Mammary epithelial cell (primary cell): Measurements from ENCODE around the gene ALPG.

ENCODE experiments used
- EZH2 ChIP-seq: IDR thresholded peaks from 2 replicates; pipeline ENCODE4 v1.6.1; 2012; ENCODE audit warnings: low read length, inconsistent platforms, borderline replicate concordance
- TF ChIP-seq, protein P1 (sequence below), 2 donors: IDR thresholded peaks in 1 of 2; conservative IDR thresholded peaks in 1 of 2; 2 replicates each; pipeline ENCODE4 v1.5.1; 2011 to 2012; ENCODE audit warnings: inconsistent platforms in 2 of 2, low read length in 2 of 2, mild to moderate bottlenecking in 2 of 2, control low read depth in 1 of 2, low read depth in 1 of 2; ENCODE audit not compliant: insufficient read depth in 1 of 2; ENCODE audit errors: extremely low read depth in 1 of 2

GRCh38 chr2:232459419-232460035, 52.9 kb downstream of the ALPG start:
- TF ChIP-seq, protein P1, sequence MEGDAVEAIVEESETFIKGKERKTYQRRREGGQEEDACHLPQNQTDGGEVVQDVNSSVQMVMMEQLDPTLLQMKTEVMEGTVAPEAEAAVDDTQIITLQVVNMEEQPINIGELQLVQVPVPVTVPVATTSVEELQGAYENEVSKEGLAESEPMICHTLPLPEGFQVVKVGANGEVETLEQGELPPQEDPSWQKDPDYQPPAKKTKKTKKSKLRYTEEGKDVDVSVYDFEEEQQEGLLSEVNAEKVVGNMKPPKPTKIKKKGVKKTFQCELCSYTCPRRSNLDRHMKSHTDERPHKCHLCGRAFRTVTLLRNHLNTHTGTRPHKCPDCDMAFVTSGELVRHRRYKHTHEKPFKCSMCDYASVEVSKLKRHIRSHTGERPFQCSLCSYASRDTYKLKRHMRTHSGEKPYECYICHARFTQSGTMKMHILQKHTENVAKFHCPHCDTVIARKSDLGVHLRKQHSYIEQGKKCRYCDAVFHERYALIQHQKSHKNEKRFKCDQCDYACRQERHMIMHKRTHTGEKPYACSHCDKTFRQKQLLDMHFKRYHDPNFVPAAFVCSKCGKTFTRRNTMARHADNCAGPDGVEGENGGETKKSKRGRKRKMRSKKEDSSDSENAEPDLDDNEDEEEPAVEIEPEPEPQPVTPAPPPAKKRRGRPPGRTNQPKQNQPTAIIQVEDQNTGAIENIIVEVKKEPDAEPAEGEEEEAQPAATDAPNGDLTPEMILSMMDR (conservative IDR thresholded peaks at IDR 0.05 in 1 of 2, IDR thresholded peaks at IDR 0.05 in 1 of 2; ENCODE audit: extremely low read depth in 1 of 2, insufficient read depth in 1 of 2, low read depth in 1 of 2, low read length in 2 of 2) = no peak
- no peak for TF ChIP-seq EZH2
